Measurements from ENCODE around the gene ITPR2.

The ITPR2 gene

DNA sequence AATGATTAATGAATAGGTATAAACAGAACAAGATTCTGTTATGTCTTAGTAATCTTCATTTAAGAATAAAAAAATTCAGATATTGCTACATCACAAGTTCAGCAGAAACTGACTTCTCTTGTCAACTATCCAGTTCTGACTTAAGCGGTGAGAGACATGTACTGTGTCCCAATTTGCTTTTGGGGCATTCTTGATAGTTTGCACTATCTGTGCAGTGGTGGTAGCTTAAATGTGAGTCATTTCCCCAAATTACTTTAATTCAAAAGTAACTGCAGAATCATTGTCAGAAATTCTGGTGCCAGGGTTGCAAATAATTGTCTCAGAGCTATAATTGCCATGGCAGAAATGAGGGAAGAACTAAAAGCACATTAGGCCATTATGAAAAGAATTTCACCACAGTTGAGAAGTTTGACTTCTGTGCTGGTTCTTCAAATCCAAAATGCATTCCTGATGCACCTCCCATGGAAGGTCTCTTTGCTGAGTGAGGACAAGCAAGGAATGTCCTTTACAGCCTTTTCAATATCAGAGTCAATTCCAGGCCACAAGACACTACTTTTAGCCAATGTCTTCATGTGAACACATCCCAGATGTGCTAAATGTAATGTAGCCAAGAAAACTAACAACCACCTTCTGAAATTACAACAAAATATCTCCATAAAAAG is 332.9 kb downstream of the ITPR2 start:
- DNase-seq (ENCODE audit: insufficient read length, low spot score) (no peak), FAIRE-seq (no peak)

DNA sequence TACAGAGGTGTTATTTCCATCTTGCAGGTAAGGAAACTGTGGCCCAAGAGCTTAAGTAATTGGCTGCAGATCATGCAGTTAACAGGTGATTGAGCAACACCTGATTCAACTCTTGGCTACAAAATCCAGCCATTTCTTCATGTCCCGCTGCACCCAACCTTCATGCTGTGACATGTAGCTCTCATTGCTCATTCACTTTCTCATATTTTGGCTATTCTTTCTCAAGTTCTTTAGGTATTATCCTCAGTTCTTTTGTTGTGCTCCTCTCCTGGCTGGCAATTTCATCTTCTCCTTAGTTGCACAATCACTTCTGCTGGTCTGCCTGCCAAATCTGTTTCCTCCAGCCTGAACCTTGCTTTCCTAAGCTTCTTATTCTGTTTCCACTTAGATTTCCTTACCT is 336.8 kb downstream of the ITPR2 start:
- DNase-seq (ENCODE audit: insufficient read length, low spot score) (no peak), FAIRE-seq (no peak)

DNA sequence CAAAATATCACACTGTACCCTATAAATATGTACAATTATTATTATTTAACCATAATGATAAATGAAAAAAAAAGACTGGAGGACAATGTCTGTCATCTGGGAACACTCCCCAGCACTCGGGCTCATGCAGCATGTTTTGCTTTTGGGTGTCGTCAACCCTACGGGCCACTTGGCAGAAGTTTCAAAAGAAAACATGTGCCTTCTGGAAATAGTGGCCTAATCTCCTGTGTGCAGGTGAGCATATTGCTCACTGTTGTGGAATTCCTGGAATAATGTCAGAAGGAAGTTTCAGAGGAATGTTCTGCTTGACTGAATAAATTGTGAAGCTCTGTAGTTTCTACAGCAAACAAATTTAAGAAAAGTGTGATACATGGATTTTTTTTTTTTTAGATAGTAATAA is 339.3 kb downstream of the ITPR2 start:
- FAIRE-seq = no peak
- DNase-seq (ENCODE audit: insufficient read length, low spot score) = no peak

GRCh38 chr12:26492406-26492805 is 340.6 kb downstream of the ITPR2 start:
- FAIRE-seq (no peak), DNase-seq (ENCODE audit: insufficient read length, low spot score) (no peak)

GRCh38 chr12:26489908-26490307 is 343.1 kb downstream of the ITPR2 start:
- FAIRE-seq (no peak), DNase-seq (ENCODE audit: insufficient read length, low spot score) (no peak)

- FAIRE-seq (peak; percentile 48), DNase-seq (ENCODE audit: insufficient read length, low spot score) (no peak)
Observed at GRCh38 chr12:26488351-26488750, 344.6 kb downstream of the ITPR2 start.

DNA sequence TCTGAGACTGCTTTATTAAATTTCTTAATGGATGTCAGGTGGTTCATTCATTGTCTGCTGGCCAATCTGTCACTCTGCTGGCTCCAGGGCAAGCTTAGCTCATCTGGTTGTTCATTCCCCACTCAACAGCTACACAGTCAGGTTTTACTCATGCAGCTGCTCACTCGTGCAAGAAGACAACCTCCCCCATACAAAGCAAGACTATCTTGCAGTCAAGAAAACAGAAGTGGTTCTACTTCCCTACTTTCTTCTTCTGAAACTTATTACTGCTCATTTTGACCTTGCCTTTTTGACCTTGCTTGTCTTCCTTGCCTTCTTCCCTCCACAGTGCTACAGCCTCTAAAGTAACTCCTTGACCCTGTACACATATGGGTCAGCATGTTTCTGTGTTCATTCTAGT is 359.7 kb downstream of the ITPR2 start:
- DNase-seq (ENCODE audit: insufficient read length, low spot score) = no peak
- no peak for FAIRE-seq

- no peak for FAIRE-seq
- DNase-seq (ENCODE audit: insufficient read length, low spot score) = no peak
Observed at GRCh38 chr12:26471560-26471959, 361.4 kb downstream of the ITPR2 start.

DNA sequence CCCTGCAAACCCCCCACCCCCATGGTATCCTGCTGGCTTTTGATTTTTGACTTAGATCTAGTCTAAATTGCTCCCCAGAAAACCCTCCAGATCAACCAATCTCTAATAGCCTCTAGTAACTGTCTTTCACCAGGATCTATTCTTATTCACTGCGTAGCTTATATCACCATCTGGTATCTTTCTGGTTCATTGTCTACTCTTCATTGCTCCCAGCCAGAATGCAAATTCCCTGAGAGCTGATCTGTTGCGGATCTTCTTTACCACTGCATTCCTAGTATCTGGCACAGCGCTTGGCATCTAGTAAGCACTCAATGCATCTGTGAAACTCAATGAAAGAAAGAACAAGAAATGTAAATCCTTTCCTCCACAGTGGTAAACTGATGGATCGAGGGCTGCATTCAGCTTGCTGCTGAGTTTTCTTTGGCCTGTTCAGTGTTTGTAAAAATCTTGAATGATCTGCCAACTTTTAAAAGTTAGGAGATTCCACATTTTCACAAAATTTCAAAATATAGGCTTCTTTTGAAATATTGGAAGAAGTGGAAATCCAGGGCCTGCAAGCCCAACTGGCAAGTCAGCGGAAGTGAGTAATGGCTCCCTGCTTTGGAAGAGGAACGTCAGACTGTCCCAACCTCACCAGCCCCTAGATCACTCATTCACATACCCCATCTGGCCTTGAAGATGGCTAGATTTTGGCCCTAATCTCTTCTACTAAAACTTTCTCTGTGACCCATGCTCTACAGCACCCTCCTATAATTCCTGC is 363.4 kb downstream of the ITPR2 start:
- DNase-seq (ENCODE audit: insufficient read length, low spot score) = no peak
- no peak for FAIRE-seq

GRCh38 chr12:26467351-26467750 is 365.6 kb downstream of the ITPR2 start:
- FAIRE-seq (peak; percentile 26), DNase-seq (ENCODE audit: insufficient read length, low spot score) (no peak)

DNA sequence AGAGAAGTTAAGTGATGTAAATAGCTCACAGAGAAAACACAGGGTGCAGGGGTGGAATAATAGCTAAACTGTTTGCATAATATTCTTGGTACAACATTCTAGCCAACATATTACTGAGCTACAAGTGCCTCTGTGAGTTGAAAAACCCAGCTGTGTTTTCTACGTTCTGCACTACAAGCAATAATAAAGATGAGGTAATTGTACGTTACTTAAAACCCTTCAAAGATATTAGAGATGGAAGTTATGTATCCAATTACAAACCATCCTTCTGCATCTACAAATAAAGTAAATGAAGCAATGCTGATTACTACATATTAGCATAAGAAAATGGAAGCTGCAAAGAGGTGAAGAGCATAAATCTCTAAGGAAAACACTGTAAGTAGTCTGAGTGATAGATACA is 366.3 kb downstream of the ITPR2 start:
- FAIRE-seq (no peak), DNase-seq (ENCODE audit: insufficient read length, low spot score) (no peak)

GRCh38 chr12:26465419-26466097 is 367.4 kb downstream of the ITPR2 start:
- DNase-seq (ENCODE audit: insufficient read length, low spot score) (peak; percentile 5), FAIRE-seq (no peak)

- DNase-seq (ENCODE audit: insufficient read length, low spot score) (no peak), FAIRE-seq (no peak)
Observed at GRCh38 chr12:26461776-26462175, 371.2 kb downstream of the ITPR2 start.

- DNase-seq (ENCODE audit: insufficient read length, low spot score) = no peak
- FAIRE-seq = no peak
Observed at GRCh38 chr12:26460361-26460760, 372.6 kb downstream of the ITPR2 start.

GRCh38 chr12:26455936-26456574 is 376.9 kb downstream of the ITPR2 start:
- DNase-seq (ENCODE audit: insufficient read length, low spot score) (no peak), FAIRE-seq (no peak)

GRCh38 chr12:26453246-26453645 is 379.7 kb downstream of the ITPR2 start:
- DNase-seq (ENCODE audit: insufficient read length, low spot score) = no peak
- FAIRE-seq = no peak

GRCh38 chr12:26452511-26452910 is 380.5 kb downstream of the ITPR2 start:
- DNase-seq (ENCODE audit: insufficient read length, low spot score) (no peak), FAIRE-seq (no peak)

DNA sequence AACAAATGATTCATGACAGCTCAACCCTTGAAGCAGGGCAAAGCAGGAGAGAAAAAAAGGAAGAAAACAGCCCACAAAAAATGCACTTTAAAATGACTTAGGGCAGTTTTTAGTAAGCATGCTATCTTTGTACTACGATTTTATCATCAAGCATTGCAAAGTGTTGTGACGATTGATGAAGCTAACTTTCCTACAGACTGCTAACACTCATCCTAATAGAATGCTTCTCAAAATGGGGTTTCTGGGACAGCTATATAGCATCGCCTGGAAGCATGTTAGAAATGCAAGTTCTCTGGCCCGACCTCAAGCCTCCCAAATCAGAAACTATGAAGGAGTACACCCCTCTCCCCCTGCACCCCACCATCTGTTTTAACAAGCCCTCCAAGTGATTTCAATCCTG is 381.2 kb downstream of the ITPR2 start:
- FAIRE-seq (no peak), DNase-seq (ENCODE audit: insufficient read length, low spot score) (no peak)

GRCh38 chr12:26445909-26446308 is 387.1 kb downstream of the ITPR2 start:
- no peak for FAIRE-seq
- no peak for DNase-seq (ENCODE audit: insufficient read length, low spot score)

DNA sequence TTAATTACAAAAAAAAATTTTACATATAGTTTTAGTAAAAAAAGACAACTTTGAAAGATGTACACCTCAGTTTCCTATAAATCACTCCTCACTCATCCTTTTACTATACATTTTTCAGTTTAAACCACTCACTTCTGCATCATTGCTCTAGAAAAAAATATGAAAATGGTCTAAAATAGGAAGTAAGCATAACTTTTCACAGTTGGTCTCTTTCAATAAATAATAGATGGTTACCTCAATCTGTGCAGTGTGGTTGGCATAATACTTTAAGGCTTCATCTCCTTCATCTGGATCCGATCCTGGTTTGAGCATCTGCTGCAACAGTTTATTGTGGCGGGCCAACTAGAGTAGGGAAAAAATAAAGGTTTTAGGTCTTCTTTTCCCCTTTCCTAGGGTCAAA is 389.7 kb downstream of the ITPR2 start:
- no peak for FAIRE-seq

DNA sequence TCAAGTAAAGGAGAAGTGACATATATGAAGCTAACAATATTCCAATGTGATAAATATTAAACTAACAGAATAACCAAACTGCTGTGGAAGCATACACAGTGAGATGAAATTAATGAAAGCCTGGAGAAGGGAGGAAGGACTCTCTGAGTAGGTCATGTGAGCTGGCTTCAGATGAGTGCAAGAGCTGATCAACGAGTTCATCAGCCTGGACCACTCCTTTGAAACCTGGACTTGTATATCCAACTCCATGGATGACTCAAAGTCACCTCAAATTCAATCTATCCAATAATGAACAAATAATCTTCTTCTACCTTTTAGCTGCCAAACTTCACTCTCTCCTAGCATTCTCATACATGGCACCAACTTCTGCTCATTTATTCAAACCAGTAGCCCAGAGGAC is 391.6 kb downstream of the ITPR2 start:
- DNase-seq (ENCODE audit: insufficient read length, low spot score) (no peak), FAIRE-seq (no peak)

More for the DNA sequence above, 389.7 kb downstream of the ITPR2 start:
- no peak for DNase-seq (ENCODE audit: insufficient read length, low spot score)

DNA sequence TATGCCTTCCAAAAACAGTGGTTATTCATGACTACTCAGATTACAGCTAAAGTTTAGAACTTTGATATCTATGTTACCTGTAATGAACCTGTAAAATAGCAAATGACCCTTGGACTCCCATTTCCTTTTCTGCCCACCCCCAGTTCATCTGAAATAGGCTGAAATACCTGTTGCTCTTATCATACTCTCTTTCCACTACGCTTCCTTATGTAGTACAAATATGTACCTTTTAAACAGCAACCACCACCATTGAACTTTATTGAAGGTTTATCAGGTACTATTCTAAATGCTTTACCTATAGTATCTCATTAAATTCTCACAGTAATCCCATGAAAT is 398.0 kb downstream of the ITPR2 start:
- no peak for FAIRE-seq
- DNase-seq (ENCODE audit: insufficient read length, low spot score) = no peak
